Adipocyte (in vitro differentiated cells): ENCODE results near the gene AVEN.

Experiments
- DNase-seq: peaks from one replicate; pipeline ENCODE4 v3.0.0-alpha.2; 2015; ENCODE audit warnings: low read depth
- H3K27me3 ChIP-seq: replicated peaks from 2 replicates; pipeline ENCODE4 v1.7.0; 2013; ENCODE audit warnings: mild to moderate bottlenecking, low read length, moderate library complexity; ENCODE audit not compliant: control insufficient read depth, insufficient read depth
- H3K36me3 ChIP-seq: 2 replicates; pipeline ENCODE4 v1.7.0; 2013; ENCODE audit warnings: low read length, mild to moderate bottlenecking, moderate library complexity; ENCODE audit not compliant: control insufficient read depth, insufficient read depth, severe bottlenecking
- H3K4me1 ChIP-seq: 2 replicates; pipeline ENCODE4 v1.7.0; 2013; ENCODE audit warnings: mild to moderate bottlenecking, low read length, moderate library complexity; ENCODE audit not compliant: control insufficient read depth, insufficient read depth
- H3K4me3 ChIP-seq: 2 replicates; pipeline ENCODE4 v1.7.0; 2013; ENCODE audit warnings: mild to moderate bottlenecking, low read length, moderate library complexity
- H3K9ac ChIP-seq: 2 replicates; pipeline ENCODE4 v1.7.0; 2013; ENCODE audit warnings: mild to moderate bottlenecking, low read length, moderate library complexity
- H3K9me3 ChIP-seq: 2 replicates; pipeline ENCODE4 v1.7.0; 2013; ENCODE audit warnings: mild to moderate bottlenecking, low read length, moderate library complexity; ENCODE audit not compliant: control insufficient read depth

Gene AVEN

DNA sequence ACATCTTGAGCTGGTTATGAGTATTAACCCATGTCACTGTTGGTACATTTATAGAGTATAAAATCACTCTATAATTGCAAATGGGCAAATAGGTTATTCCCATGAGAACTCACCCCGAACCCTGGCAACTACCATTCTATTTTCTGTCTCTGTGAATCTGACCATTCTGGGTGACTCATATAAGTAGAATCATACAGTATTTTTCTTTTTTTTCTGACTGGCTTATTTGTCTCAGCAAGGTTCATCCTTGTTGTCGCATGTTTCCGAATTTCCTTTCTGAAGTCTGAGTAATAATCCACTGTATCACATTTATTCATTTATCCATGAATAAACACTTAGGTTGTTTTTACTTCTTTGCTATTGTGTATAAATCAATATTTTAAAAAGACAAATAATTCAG lies 130.6 kb downstream of the AVEN start:
- Histone ChIP-seq H3K4me1 (peaks cover 27% of the 10 kb centered on the region), H3K9ac (no peak overlapping the region), H3K36me3 (no peaks in the 10 kb centered on the region), H3K9me3 (no peaks in the 10 kb centered on the region), H3K27me3 (no peaks in the 10 kb centered on the region), H3K4me3 (no peak overlapping the region)
- peak; percentile 38 for DNase-seq

DNA sequence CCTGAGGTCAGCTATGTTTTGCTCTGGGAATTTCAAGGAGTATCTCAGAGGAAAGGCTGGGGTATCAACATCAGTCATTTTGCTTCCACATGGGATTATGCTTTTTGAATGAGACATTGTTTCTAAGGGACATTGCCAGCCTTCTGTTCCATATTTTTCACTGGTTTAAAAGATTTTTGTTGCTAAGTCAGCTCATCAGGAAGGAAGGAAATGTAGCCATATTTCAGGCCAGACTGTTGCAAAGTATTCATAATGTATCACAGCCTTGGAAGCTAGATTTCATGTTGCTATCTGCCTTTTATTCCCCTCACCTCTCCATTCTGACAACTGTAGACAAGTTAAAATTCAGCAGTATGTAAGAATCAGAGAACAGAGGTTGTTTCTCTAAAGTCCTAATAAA lies 131.7 kb downstream of the AVEN start:
- H3K36me3 ChIP-seq: no peaks in the 10 kb centered on the region
- no peak overlapping the region for H3K4me3 ChIP-seq
- H3K9me3 ChIP-seq: no peaks in the 10 kb centered on the region
- DNase-seq: no peak
- peaks cover 27% of the 10 kb centered on the region for H3K4me1 ChIP-seq
- H3K27me3 ChIP-seq: no peaks in the 10 kb centered on the region
- no peak overlapping the region for H3K9ac ChIP-seq

DNA sequence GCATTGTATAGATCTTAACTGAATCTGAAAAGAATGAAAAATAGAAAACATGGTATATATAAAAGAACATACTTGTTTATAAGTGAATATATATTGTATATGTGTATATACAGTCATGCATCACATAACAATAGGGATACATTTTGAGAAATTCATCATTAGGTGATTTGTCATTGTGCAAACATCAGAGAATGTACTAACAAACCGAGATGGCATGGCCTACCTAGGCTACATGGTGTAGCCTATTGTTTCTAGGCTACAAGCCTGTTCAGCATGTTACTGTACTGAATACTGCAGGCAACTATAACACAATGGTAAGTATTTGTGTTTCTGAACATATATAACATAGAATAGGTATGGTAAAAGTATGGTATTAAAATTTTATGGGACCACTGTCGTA lies 135.3 kb downstream of the AVEN start:
- Histone ChIP-seq H3K9me3 (no peaks in the 10 kb centered on the region), H3K36me3 (no peaks in the 10 kb centered on the region), H3K27me3 (no peaks in the 10 kb centered on the region), H3K4me1 (peaks cover 15% of the 10 kb centered on the region), H3K9ac (no peak overlapping the region), H3K4me3 (no peak overlapping the region)
- DNase-seq: no peak

DNA sequence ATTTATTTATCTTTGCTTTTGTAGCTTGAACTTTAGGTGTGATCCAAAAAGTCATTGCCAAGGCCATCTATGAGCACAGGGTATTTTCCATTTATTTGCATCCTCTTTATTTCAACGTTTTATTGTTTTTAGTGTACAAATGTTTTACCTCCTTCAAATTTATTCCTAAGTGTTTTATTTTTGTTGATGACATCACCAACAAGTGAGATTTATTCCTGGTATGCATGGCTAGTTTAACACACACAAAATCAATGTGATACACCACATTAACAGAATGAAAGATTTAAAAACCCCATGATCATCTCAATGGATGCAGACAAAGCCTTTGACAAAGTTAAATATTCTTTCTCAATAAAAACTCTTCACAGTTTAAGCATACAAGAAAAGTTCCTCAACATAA lies 137.0 kb downstream of the AVEN start:
- Histone ChIP-seq H3K9ac (no peak overlapping the region), H3K36me3 (no peaks in the 10 kb centered on the region), H3K9me3 (no peaks in the 10 kb centered on the region), H3K4me3 (no peak overlapping the region), H3K4me1 (peaks cover 4% of the 10 kb centered on the region), H3K27me3 (no peaks in the 10 kb centered on the region)
- no peak for DNase-seq

DNA sequence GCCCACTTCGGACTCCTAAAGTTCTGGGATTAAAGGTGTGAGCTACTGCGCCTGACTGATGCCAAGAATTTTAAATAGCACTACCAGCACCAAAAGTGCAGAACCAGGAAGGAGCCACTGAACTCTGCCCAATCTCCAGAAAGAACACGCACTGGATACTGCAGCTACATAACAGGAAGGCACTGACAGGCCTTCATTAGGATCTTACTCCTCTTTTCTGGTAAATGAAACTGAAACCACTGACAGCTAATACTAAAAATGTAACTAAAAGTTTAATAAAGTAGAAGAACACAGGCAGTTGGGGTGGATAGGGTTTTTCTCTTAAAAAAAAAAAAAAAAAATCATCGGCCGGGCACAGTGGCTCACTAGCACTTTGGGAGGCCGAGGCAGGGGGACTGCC lies 144.8 kb downstream of the AVEN start:
- no peak for DNase-seq
- no peak overlapping the region for H3K4me3 ChIP-seq
- H3K36me3 ChIP-seq: no peaks in the 10 kb centered on the region
- no peaks in the 10 kb centered on the region for H3K27me3 ChIP-seq
- peaks cover 4% of the 10 kb centered on the region for H3K4me1 ChIP-seq
- no peaks in the 10 kb centered on the region for H3K9me3 ChIP-seq
- no peak overlapping the region for H3K9ac ChIP-seq

DNA sequence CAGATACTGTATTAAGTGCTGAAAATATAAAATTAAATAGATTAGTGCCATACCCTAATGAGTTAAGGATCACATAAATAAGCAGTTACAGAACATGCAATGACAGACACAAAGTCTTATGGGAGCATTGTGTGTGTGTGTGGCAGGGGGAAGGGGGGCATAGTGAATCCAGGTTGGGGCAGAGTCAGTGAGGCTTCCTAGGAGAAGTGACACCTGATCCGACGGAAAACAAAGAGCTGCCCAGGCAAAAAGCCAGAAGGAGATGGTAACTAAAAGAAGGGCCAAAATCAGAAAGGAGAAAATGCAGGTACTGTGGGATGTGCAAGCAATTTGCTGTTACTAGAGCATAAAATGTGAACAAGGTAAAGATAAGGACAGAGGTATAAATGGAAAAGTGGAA lies 150.8 kb downstream of the AVEN start:
- Histone ChIP-seq H3K9ac (no peak overlapping the region), H3K36me3 (no peaks in the 10 kb centered on the region), H3K4me3 (no peak overlapping the region), H3K9me3 (no peaks in the 10 kb centered on the region), H3K27me3 (no peaks in the 10 kb centered on the region), H3K4me1 (no peaks in the 10 kb centered on the region)
- no peak for DNase-seq

DNA sequence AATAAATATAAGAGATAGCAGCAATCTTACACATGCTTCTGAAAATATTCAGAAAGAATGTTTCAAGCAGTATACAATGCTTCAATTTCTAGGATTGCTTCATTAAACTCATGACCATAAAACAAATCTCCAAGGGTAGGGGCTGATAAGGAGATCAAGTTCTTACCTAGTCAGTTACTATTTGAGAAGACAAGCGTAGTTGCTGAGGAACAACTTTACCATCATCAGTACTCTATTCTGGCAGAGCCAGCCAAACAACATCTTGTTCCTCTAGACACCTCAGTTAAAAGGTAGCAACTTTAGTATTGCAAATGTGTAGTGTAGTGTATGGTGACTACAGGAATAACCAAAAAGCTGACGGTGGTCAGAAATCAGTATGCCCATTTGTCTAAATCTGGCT lies 156.1 kb downstream of the AVEN start:
- Histone ChIP-seq H3K4me1 (no peaks in the 10 kb centered on the region), H3K27me3 (no peaks in the 10 kb centered on the region), H3K4me3 (no peak overlapping the region), H3K9ac (no peak overlapping the region), H3K36me3 (no peaks in the 10 kb centered on the region), H3K9me3 (no peaks in the 10 kb centered on the region)
- no peak for DNase-seq

DNA sequence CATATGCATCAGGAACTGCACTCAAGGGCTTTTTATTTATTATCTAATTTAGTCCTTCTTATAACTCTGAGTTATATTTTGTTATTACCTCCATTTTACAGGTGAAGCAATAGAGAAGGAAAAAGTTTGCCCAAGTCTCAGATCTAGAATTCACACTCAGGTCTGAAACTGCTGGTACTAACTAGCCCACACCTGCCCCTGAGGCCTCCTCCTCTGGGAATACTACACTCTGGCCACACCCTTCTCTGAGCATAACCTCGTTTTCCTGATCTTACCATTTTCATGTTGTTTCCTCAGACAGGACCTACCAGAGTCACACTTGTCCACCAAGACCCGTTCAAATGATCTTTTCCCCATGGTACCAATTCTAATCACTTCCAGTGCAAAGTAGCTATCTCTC lies 164.8 kb downstream of the AVEN start:
- peaks cover 5% of the 10 kb centered on the region for H3K4me1 ChIP-seq
- H3K27me3 ChIP-seq: no peaks in the 10 kb centered on the region
- no peak overlapping the region for H3K9ac ChIP-seq
- DNase-seq: no peak
- H3K4me3 ChIP-seq: no peak overlapping the region
- no peaks in the 10 kb centered on the region for H3K9me3 ChIP-seq
- H3K36me3 ChIP-seq: no peaks in the 10 kb centered on the region

DNA sequence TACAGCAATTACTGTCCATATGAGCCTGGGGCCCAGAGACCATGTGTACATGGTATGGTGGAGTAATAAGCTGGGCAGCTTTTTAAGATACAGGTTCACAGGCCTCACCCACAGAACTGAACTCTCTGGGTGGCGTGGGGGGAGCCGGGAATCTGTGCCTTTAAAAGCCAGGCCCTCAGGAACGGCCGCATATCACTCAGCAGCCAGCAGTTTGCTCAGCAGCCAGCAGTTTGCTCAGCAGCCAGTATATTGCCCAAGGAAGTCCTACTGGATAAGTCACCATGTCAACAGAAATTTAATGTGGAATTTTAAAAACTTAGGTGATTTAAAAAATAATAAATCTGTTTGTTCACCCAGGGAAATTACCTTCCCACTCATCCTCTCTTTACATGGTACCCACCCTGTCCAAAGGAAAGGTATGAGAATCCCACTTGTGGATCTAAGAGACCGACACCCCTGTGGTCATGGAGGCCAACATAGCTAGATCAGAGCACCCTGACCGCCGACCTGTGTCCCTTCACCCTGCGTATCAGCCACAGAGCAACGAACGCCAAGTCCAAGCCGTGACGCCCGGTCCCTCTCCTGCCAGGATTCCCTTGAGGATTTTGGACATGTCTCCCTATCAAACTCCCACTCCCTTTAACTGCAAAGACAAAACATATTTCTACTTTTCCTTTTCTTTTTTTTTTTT lies 166.4 kb downstream of the AVEN start:
- no peaks in the 10 kb centered on the region for H3K36me3 ChIP-seq
- no peaks in the 10 kb centered on the region for H3K9me3 ChIP-seq
- peaks cover 5% of the 10 kb centered on the region for H3K4me1 ChIP-seq
- no peaks in the 10 kb centered on the region for H3K27me3 ChIP-seq
- DNase-seq: no peak
- no peak overlapping the region for H3K4me3 ChIP-seq
- no peak overlapping the region for H3K9ac ChIP-seq

DNA sequence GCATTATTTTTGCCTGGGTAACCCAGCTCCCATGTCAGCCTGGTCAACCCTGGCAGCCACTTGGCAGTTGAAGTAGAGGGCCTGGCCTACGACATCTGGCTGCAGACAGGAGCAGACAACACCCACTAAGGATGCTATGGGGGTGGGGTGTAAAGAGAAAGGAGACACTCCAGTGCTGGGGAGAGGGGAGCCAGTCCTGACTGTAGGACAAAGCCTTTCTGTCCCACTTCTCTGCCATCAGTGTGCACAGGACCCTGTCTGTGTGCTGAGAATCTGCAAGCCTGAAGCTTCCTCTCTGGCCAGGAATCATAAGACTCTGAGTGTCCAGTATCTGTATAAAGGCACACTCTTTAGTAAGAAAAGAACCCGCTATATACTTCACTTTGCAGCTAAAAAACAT lies 167.0 kb downstream of the AVEN start:
- Histone ChIP-seq H3K9ac (no peak overlapping the region), H3K36me3 (no peaks in the 10 kb centered on the region), H3K27me3 (no peaks in the 10 kb centered on the region), H3K4me3 (no peak overlapping the region), H3K9me3 (no peaks in the 10 kb centered on the region), H3K4me1 (peaks cover 5% of the 10 kb centered on the region)
- DNase-seq: no peak

DNA sequence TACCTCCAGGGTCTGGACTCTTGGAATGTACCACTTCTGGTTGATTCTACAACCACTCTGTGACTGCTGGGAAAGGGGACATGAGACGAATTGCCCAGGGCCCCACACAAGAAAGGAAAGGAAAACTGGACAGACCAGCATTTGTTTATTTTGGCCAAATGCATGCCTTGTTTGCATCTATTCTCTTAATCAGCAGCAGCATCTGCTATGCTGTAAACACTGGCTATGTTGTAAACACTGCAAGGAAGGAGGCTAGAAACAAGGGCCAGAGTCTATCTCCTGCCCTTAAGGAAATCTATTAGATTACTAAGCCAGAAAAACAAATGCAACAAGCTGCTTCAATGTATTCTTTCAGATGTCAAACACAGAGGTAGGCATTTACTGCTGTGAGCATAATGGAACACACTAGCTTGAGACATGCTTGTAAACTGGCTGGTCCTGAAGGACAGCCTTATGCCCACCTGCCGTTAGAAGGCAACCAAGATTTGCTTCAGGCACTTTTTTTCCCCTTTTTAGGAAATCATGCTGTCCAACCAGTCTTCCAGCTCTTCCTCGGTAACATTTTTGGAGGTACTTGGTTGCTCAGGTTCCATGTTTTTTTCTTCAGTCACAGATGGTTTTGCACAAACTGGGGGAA lies 172.8 kb downstream of the AVEN start:
- H3K4me1 ChIP-seq: peaks cover 11% of the 10 kb centered on the region
- H3K27me3 ChIP-seq: no peaks in the 10 kb centered on the region
- H3K4me3 ChIP-seq: no peak overlapping the region
- H3K9me3 ChIP-seq: no peaks in the 10 kb centered on the region
- H3K9ac ChIP-seq: no peak overlapping the region
- no peak for DNase-seq
- peaks cover 6% of the 10 kb centered on the region for H3K36me3 ChIP-seq

DNA sequence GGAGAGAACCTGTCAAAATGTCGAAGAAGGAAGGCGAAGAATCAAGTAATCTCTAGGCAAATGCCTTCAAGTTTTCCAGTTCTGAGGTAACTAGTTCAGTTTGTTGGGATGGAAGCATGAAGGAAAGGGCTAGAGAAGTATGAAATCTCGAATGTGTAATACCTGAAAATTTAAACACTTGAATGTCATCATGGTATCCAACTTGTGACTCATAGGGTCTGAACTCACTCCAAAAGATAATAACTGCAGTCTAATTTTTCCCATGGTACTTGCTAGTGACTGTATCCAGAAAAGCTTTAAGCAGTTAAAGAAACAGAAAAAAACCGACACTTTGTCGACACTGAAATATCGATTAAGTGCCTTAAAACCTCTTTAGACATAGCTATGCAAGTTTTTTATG lies 173.6 kb downstream of the AVEN start:
- peak; percentile 9 for DNase-seq
- H3K4me1 ChIP-seq: peaks cover 17% of the 10 kb centered on the region
- no peaks in the 10 kb centered on the region for H3K9me3 ChIP-seq
- H3K27me3 ChIP-seq: no peaks in the 10 kb centered on the region
- peaks cover 6% of the 10 kb centered on the region for H3K36me3 ChIP-seq
- H3K4me3 ChIP-seq: no peak overlapping the region
- no peak overlapping the region for H3K9ac ChIP-seq
